B cell (primary cell): Measurements from ENCODE around the gene GINS3. TPM values are rescaled to one million over a fixed set of nuclear protein-coding genes. Genes with fewer than 3 reads are reported as not detected.

ENCODE experiments used
- ATAC-seq: fragments of 200-7000 bp; cut with Tn5 transposase; one replicate; pipeline ENCODE4 v1.10.0; 2021; ENCODE audit warnings: low read depth, mild to moderate bottlenecking, moderate number of reproducible peaks, moderate library complexity
- CTCF ChIA-PET: fragments of 350-600 bp; sonication (Branson Sonifier 250); formaldehyde crosslinking; loops from one replicate; lab custom pipeline; 2021; ENCODE audit warnings: antibody characterized with exemption, inconsistent platforms; lab: Charles Lee
- POLR2A ChIA-PET: fragments of 350-600 bp; sonication (Branson Sonifier 250); formaldehyde crosslinking; loops from one replicate; lab custom pipeline; 2021; ENCODE audit warnings: antibody characterized with exemption; lab: Charles Lee
- DNase-seq: peaks from one replicate; pipeline ENCODE4 v3.0.0; 2013
- H2AFZ ChIP-seq: 2 replicates; pipeline ENCODE4 v1.6.1; 2012; ENCODE audit warnings: mild to moderate bottlenecking, low read depth, low read length; ENCODE audit not compliant: insufficient read depth, poor library complexity, severe bottlenecking
- H3K27ac ChIP-seq, 2 donors: 1 replicate in 1 of 2; 2 replicates in 1 of 2; pipeline ENCODE4 v1.5.1; 2012 to 2013; ENCODE audit warnings: low read length in 2 of 2, mild to moderate bottlenecking in 2 of 2, moderate library complexity in 1 of 2
- H3K27me3 ChIP-seq, 4 experiments: fragments of 200-600 bp in 1 of 4; sonication (generic) in 1 of 4; replicated peaks in 1 of 4; 1 replicate in 2 of 4; 2 replicates in 2 of 4; pipeline versions ENCODE4 v1.6.1 to v1.7.0; 2013 to 2016; ENCODE audit warnings: low read length in 3 of 4, mild to moderate bottlenecking in 2 of 4, mixed read lengths in 1 of 4, moderate library complexity in 1 of 4; ENCODE audit not compliant: insufficient read depth in 4 of 4, control insufficient read depth in 3 of 4; ENCODE audit errors: control extremely low read depth in 1 of 4
- H3K36me3 ChIP-seq, 2 experiments: replicated peaks in 1 of 2; 1 replicate in 1 of 2; 2 replicates in 1 of 2; pipeline versions ENCODE4 v1.6.1 to v1.7.1; 2013; ENCODE audit warnings: low read length in 1 of 2; ENCODE audit not compliant: insufficient read depth in 2 of 2, control insufficient read depth in 1 of 2; ENCODE audit errors: control extremely low read depth in 1 of 2, extremely low read depth in 1 of 2
- H3K4me1 ChIP-seq, 2 donors: fragments of 200-600 bp in 1 of 2; sonication (generic) in 1 of 2; 1 replicate in 1 of 2; 2 replicates in 1 of 2; pipeline versions ENCODE4 v1.5.1 to v1.6.1; 2013 to 2017; ENCODE audit warnings: low read length in 2 of 2; ENCODE audit not compliant: control insufficient read depth in 2 of 2, insufficient read depth in 2 of 2
- H3K4me2 ChIP-seq: replicated peaks from 2 replicates; pipeline ENCODE3; 2012; ENCODE audit warnings: mild to moderate bottlenecking, low read depth, low read length; ENCODE audit not compliant: poor library complexity, severe bottlenecking
- H3K4me3 ChIP-seq, 5 experiments: fragments of 200-600 bp in 1 of 5; sonication (generic) in 1 of 5; 1 replicate in 3 of 5; 2 replicates in 2 of 5; pipeline versions ENCODE4 v1.5.1 to v1.7.0; 2011 to 2016; ENCODE audit warnings: low read length in 4 of 5, mild to moderate bottlenecking in 4 of 5, low read depth in 2 of 5, control low read depth in 1 of 5, moderate library complexity in 1 of 5; ENCODE audit not compliant: insufficient read depth in 1 of 5; ENCODE audit errors: control extremely low read depth in 1 of 5, extremely low read depth in 1 of 5
- H3K79me2 ChIP-seq: fragments of 200-600 bp; sonication (generic); one replicate; pipeline ENCODE4 v1.6.0; 2016; ENCODE audit warnings: low read length; ENCODE audit not compliant: control insufficient read depth, insufficient read depth
- H3K9ac ChIP-seq: fragments of 200-600 bp; sonication (generic); 2 replicates; pipeline ENCODE4 v1.6.1; 2017; ENCODE audit warnings: mild to moderate bottlenecking, low read length, moderate library complexity
- H3K9me3 ChIP-seq, 3 donors: one replicate each; pipeline versions ENCODE4 v1.6.1 to v1.7.1; 2013; ENCODE audit warnings: low read length in 2 of 3; ENCODE audit not compliant: control insufficient read depth in 2 of 3, insufficient read depth in 1 of 3; ENCODE audit errors: control extremely low read depth in 1 of 3
- H4K20me1 ChIP-seq: 2 replicates; pipeline ENCODE4 v1.6.0; 2012; ENCODE audit warnings: mild to moderate bottlenecking, low read length; ENCODE audit not compliant: insufficient read depth, control insufficient read depth, poor library complexity, severe bottlenecking
- H3K27ac Mint-ChIP-seq: one replicate; pipeline ENCODE4 v1.8.0; 2021; ENCODE audit warnings: mixed read lengths
- H3K27me3 Mint-ChIP-seq: one replicate; pipeline ENCODE4 v1.8.0; 2021; ENCODE audit warnings: mixed read lengths
- H3K4me1 Mint-ChIP-seq: one replicate; pipeline ENCODE4 v1.8.0; 2021; ENCODE audit warnings: mixed read lengths
- H3K4me3 Mint-ChIP-seq: one replicate; pipeline ENCODE4 v1.8.0; 2021; ENCODE audit warnings: mixed read lengths
- H3K9me3 Mint-ChIP-seq: one replicate; pipeline ENCODE4 v1.8.0; 2022; ENCODE audit warnings: mixed read lengths; ENCODE audit not compliant: insufficient read depth
- CTCF ChIP-seq: fragments of 200-600 bp; IDR thresholded peaks from one replicate; pipeline ENCODE4 v1.8.0; 2022; ENCODE audit warnings: antibody characterized with exemption, mild to moderate bottlenecking
- EZH2 ChIP-seq: IDR thresholded peaks from 2 replicates; pipeline ENCODE4 v1.6.1; 2012; ENCODE audit warnings: borderline replicate concordance, low read depth, mild to moderate bottlenecking, moderate library complexity, low read length; ENCODE audit not compliant: insufficient read depth, poor library complexity, severe bottlenecking
- WGBS: methylation state at CpG from one replicate; pipeline ENCODE4 v1.1.5; 2013; ENCODE audit warnings: missing lambda C conversion rate; ENCODE audit not compliant: insufficient coverage; 5-methylcytosine and 5-hydroxymethylcytosine counted together
- intact Hi-C: fragments of 100-400 bp; cut with micrococcal nuclease; formaldehyde crosslinking; loops from one replicate; pipeline ENCODE4 v1.10.0; 2022
- polyA plus RNA-seq: library from polyadenylated mRNA; depleted of rRNA; stranded (reverse); fragments of >200 nt; gene quantifications from 2 replicates; pipeline ENCODE4 v1.2.3, GENCODE V29; 2012
- total RNA-seq, 2 donors: library from RNA; stranded (reverse); fragments of 120-200 nt in 1 of 2; gene quantifications; 1 replicate in 1 of 2; 2 replicates in 1 of 2; pipeline versions ENCODE4 v1.2.3 to v1.2.4, GENCODE V29; 2013 to 2022

Gene GINS3
- total and polyA plus RNA-seq, 2 donors (not counting 1 experiment from before 2014, with no cell fraction given): 1.1 to 2.3 TPM

GRCh38 chr16:58419241-58419990 is 27.1 kb downstream of the GINS3 start:
- Mint-ChIP-seq H3K9me3 (no peaks in the 10 kb centered on the region), H3K27ac (peak overlapping the region; percentile 67), H3K27me3 (peaks cover 4% of the 10 kb centered on the region), H3K4me3 (no peak overlapping the region), H3K4me1 (peaks cover 33% of the 10 kb centered on the region)
- Histone ChIP-seq H3K79me2 (no peaks in the 10 kb centered on the region), H3K9ac (no peak overlapping the region), H4K20me1 (no peaks in the 10 kb centered on the region), H3K9me3 (peaks cover 0 to 4% (median 0%) of the 10 kb centered on the region in 3 donors), H3K4me3 (no peak overlapping the region), H3K4me2 (no peak overlapping the region), H3K27me3 (no peaks in the 10 kb centered on the region), H3K27ac (peak overlapping the region in 1 of 2 donors; percentile 55), H3K36me3 (no peaks in the 10 kb centered on the region), H2AFZ (peak overlapping the region; percentile 48), H3K4me1 (peaks cover 0 to 34% of the 10 kb centered on the region in 2 donors)
- ATAC-seq: peak; percentile 42
- WGBS: 41% methylated on average over 10 of the region's 15 CpGs
- DNase-seq: peak; percentile 27
- intact Hi-C loops: no loop called here
- ChIA-PET CTCF (no interaction called here), POLR2A (no interaction called here)
- TF ChIP-seq EZH2: no peak
- no peak for TF ChIP-seq CTCF

GRCh38 chr16:58421059-58421458 is 28.8 kb downstream of the GINS3 start:
- Histone ChIP-seq H3K4me3 (no peak overlapping the region), H3K9ac (no peak overlapping the region), H3K9me3 (no peaks in the 10 kb centered on the region), H3K79me2 (no peaks in the 10 kb centered on the region), H4K20me1 (no peaks in the 10 kb centered on the region), H3K4me2 (no peak overlapping the region), H2AFZ (no peak overlapping the region), H3K36me3 (no peaks in the 10 kb centered on the region), H3K27me3 (no peaks in the 10 kb centered on the region), H3K27ac (no peak overlapping the region), H3K4me1 (peaks cover 6 to 43% of the 10 kb centered on the region in 2 donors)
- ATAC-seq (no peak), DNase-seq (no peak)
- CTCF ChIA-PET: no interaction called here
- Mint-ChIP-seq H3K9me3 (no peaks in the 10 kb centered on the region), H3K4me1 (peaks cover 42% of the 10 kb centered on the region), H3K4me3 (no peak overlapping the region), H3K27me3 (peaks cover 4% of the 10 kb centered on the region), H3K27ac (peak overlapping the region; percentile 0)
- intact Hi-C loops: no loop called here
- TF ChIP-seq CTCF (no peak), EZH2 (no peak)
- POLR2A ChIA-PET: no interaction called here
- no CpG with 5 or more reads among the region's 7 CpGs for WGBS
